ENCODE results near the gene IFI27L1.

DNA sequence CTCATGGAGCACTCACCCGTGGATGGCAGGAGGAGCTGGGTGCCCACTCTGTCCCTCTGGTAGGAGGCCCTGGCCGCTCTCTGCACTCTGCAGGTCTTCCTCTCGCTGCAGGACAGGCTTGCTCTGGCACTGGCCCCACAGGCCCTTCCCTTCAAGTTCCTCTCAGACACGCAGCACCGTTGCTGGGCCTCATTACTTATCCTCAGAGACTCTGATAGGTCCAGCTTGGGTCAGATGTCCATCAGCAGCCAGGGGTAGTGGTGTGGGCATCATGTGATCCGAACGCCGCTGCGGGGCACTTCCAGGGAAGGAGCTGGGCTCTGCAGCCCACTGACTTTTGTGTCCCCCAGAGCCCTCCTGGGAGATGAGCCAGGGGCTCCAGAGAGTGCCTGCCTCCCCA, 43.2 kb upstream of the IFI27L1 start:
- TF ChIP-seq, protein P1, sequence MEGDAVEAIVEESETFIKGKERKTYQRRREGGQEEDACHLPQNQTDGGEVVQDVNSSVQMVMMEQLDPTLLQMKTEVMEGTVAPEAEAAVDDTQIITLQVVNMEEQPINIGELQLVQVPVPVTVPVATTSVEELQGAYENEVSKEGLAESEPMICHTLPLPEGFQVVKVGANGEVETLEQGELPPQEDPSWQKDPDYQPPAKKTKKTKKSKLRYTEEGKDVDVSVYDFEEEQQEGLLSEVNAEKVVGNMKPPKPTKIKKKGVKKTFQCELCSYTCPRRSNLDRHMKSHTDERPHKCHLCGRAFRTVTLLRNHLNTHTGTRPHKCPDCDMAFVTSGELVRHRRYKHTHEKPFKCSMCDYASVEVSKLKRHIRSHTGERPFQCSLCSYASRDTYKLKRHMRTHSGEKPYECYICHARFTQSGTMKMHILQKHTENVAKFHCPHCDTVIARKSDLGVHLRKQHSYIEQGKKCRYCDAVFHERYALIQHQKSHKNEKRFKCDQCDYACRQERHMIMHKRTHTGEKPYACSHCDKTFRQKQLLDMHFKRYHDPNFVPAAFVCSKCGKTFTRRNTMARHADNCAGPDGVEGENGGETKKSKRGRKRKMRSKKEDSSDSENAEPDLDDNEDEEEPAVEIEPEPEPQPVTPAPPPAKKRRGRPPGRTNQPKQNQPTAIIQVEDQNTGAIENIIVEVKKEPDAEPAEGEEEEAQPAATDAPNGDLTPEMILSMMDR (IDR thresholded peaks at IDR 0.05; ENCODE audit: extremely low read depth in 1 of 2, insufficient read depth in 1 of 2, low read depth in 1 of 2, low read length in 2 of 2): no peak
- TF ChIP-seq EZH2 (IDR thresholded peaks at IDR 0.05; ENCODE audit: borderline replicate concordance, low read depth, low read length, severe bottlenecking) (no peak), POLR2A (IDR thresholded peaks at IDR 0.05; ENCODE audit: low read depth, low read length) (no peak), POLR2AphosphoS5 (IDR thresholded peaks at IDR 0.05; ENCODE audit: insufficient read depth, low read depth, low read length) (no peak), JUN (IDR thresholded peaks at IDR 0.05; ENCODE audit: borderline replicate concordance, insufficient read depth, insufficient read length, low read depth) (no peak), MYC (IDR thresholded peaks at IDR 0.05; ENCODE audit: low read depth, low read length) (no peak), GATA2 (IDR thresholded peaks at IDR 0.05; ENCODE audit: insufficient read depth, insufficient read length, low read depth, low read length) (no peak), FOS (IDR thresholded peaks at IDR 0.05; ENCODE audit: borderline replicate concordance, insufficient read depth, low read length) (no peak)

All from endothelial cell of umbilical vein (primary cell).